Endothelial cell of umbilical vein (primary cell): ENCODE results near the gene RPS6KA5. TPM values are rescaled to one million over a fixed set of nuclear protein-coding genes. Genes with fewer than 3 reads are reported as not detected.

Experiments used
- BruUV-seq: library from RNA; stranded (reverse); fragments of 400-500 nt; replicated peaks from 2 replicates; lab custom pipeline; 2021; lab: Mats Ljungman, UMichigan
- CTCF ChIA-PET: fragments of 300-600, 350-600 bp; sonication (Branson Sonifier 250); formaldehyde crosslinking; loops from one replicate; lab custom pipeline; 2021; ENCODE audit warnings: antibody characterized with exemption, inconsistent platforms; lab: Charles Lee
- POLR2A ChIA-PET: fragments of 300-600, 350-600 bp; sonication (Branson Sonifier 250); formaldehyde crosslinking; loops from one replicate; lab custom pipeline; 2021; ENCODE audit warnings: antibody characterized with exemption, inconsistent platforms; lab: Charles Lee
- DNase-seq: peaks from one replicate; pipeline ENCODE4 v3.0.0-alpha.2; 2011; ENCODE audit warnings: low read depth, low spot score
- FAIRE-seq: peaks from 2 replicates; lab custom pipeline; 2011; peaks lifted over from hg19 to GRCh38; lab: Jason Lieb, UNC
- H2AFZ ChIP-seq: 2 replicates; pipeline ENCODE4 v1.6.0; 2012; ENCODE audit warnings: low read depth, low read length, control low read depth, inconsistent platforms
- H3K27ac ChIP-seq: 2 replicates; pipeline ENCODE4 v1.5.1; 2011; ENCODE audit warnings: low read depth, mild to moderate bottlenecking, control low read depth, low read length, moderate library complexity; ENCODE audit not compliant: insufficient read depth
- H3K27me3 ChIP-seq, 2 experiments: 2 replicates each; pipeline versions ENCODE4 v1.6.0 to v1.6.1; 2011; ENCODE audit warnings: low read length in 2 of 2, mixed read lengths in 1 of 2; ENCODE audit not compliant: control insufficient read depth in 2 of 2, insufficient read depth in 2 of 2
- H3K36me3 ChIP-seq, 2 experiments: 2 replicates in 1 of 2; 3 replicates in 1 of 2; pipeline ENCODE4 v1.5.1; 2011; ENCODE audit warnings: low read length in 2 of 2, mild to moderate bottlenecking in 1 of 2, moderate library complexity in 1 of 2; ENCODE audit not compliant: control insufficient read depth in 2 of 2, insufficient read depth in 2 of 2; ENCODE audit errors: extremely low read depth in 1 of 2
- H3K4me1 ChIP-seq: 3 replicates; pipeline ENCODE4 v1.5.1; 2011; ENCODE audit warnings: mild to moderate bottlenecking, low read length; ENCODE audit not compliant: control insufficient read depth, insufficient read depth; ENCODE audit errors: extremely low read depth
- H3K4me2 ChIP-seq: 2 replicates; pipeline ENCODE4 v1.6.1; 2011; ENCODE audit warnings: low read length, control low read depth, mixed read lengths; ENCODE audit not compliant: insufficient read depth
- H3K4me3 ChIP-seq, 3 experiments: fragments of 200-600 bp in 1 of 3; sonication (generic), shearing (Covaris generic) in 1 of 3; replicated peaks in 1 of 3; 2 replicates each; pipeline ENCODE4 v1.5.1; 2011 to 2016; ENCODE audit warnings: control low read depth in 3 of 3, low read length in 3 of 3, mild to moderate bottlenecking in 2 of 3, inconsistent platforms in 1 of 3, low read depth in 1 of 3, moderate library complexity in 1 of 3; ENCODE audit not compliant: insufficient read depth in 1 of 3
- H3K79me2 ChIP-seq: 2 replicates; pipeline ENCODE4 v1.6.0; 2012; ENCODE audit warnings: low read length, inconsistent platforms; ENCODE audit not compliant: control insufficient read depth, insufficient read depth
- H3K9ac ChIP-seq: replicated peaks from 2 replicates; pipeline ENCODE3; 2011; ENCODE audit warnings: low read length, control low read depth; ENCODE audit not compliant: insufficient read depth; ENCODE audit errors: extremely low read depth
- H3K9me1 ChIP-seq: replicated peaks from 3 replicates; pipeline ENCODE4 v1.6.0; 2011; ENCODE audit warnings: mild to moderate bottlenecking, low read length; ENCODE audit not compliant: control insufficient read depth, insufficient read depth; ENCODE audit errors: extremely low read depth
- H3K9me3 ChIP-seq: replicated peaks from 2 replicates; pipeline ENCODE4 v1.5.1; 2012; ENCODE audit warnings: low read length, inconsistent platforms; ENCODE audit not compliant: control insufficient read depth, insufficient read depth
- H4K20me1 ChIP-seq: replicated peaks from 2 replicates; pipeline ENCODE3; 2011; ENCODE audit warnings: mild to moderate bottlenecking, low read length; ENCODE audit not compliant: control insufficient read depth, insufficient read depth; ENCODE audit errors: extremely low read depth
- EZH2 ChIP-seq: IDR thresholded peaks from 2 replicates; pipeline ENCODE4 v1.6.1; 2012; ENCODE audit warnings: borderline replicate concordance, low read depth, mild to moderate bottlenecking, moderate library complexity, low read length, inconsistent platforms; ENCODE audit not compliant: severe bottlenecking
- GATA2 ChIP-seq: IDR thresholded peaks from 2 replicates; pipeline ENCODE4 v1.7.0; 2011; ENCODE audit warnings: low read depth, mild to moderate bottlenecking, moderate library complexity, mixed read lengths, low read length; ENCODE audit not compliant: insufficient read length, insufficient read depth
- JUN ChIP-seq: IDR thresholded peaks from 2 replicates; pipeline ENCODE4 v1.6.1; 2011; ENCODE audit warnings: borderline replicate concordance, low read depth; ENCODE audit not compliant: insufficient read length, insufficient read depth
- MYC ChIP-seq: IDR thresholded peaks from one replicate; pipeline ENCODE4 v1.6.1; 2011; ENCODE audit warnings: mild to moderate bottlenecking, low read depth, low read length
- POLR2A ChIP-seq: IDR thresholded peaks from 2 replicates; pipeline ENCODE4 v1.6.1; 2012; ENCODE audit warnings: low read depth, mild to moderate bottlenecking, control low read depth, low read length
- POLR2AphosphoS5 ChIP-seq: IDR thresholded peaks from 2 replicates; pipeline ENCODE4 v1.6.1; 2012; ENCODE audit warnings: low read depth, mild to moderate bottlenecking, control low read depth, low read length, moderate library complexity; ENCODE audit not compliant: insufficient read depth
- dilution Hi-C: fragments of 300-500 bp; cut with MboI; formaldehyde crosslinking; loops from one replicate; pipeline ENCODE4 v1.15.0; 2019; ENCODE audit warnings: low sequenced_read_pairs; ENCODE audit not compliant: extremely low pct_ligation_motif_present
- intact Hi-C: fragments of 100-400 bp; cut with micrococcal nuclease; formaldehyde crosslinking; loops from one replicate; pipeline ENCODE4 v1.10.0; 2022
- polyA plus RNA-seq, 4 experiments: library from polyadenylated mRNA; depleted of rRNA in 3 of 4; stranded (reverse) in 3 of 4; unstranded in 1 of 4; fragments of >200 nt; gene quantifications; 2 replicates each; pipeline versions ENCODE4 v1.2.1 to v1.2.3, GENCODE V29; 2011 to 2012; ENCODE audit warnings: missing spikeins in 1 of 4
- total RNA-seq: library from RNA; stranded (reverse); gene quantifications from 2 replicates; pipeline ENCODE4 v1.2.3, GENCODE V29; 2021
- TF ChIP-seq, protein P1 (sequence below), 2 donors: IDR thresholded peaks; 1 replicate in 1 of 2; 2 replicates in 1 of 2; pipeline ENCODE4 v1.5.1; 2011; ENCODE audit warnings: low read length in 2 of 2, mild to moderate bottlenecking in 2 of 2, moderate library complexity in 2 of 2, control low read depth in 1 of 2, inconsistent platforms in 1 of 2, low read depth in 1 of 2; ENCODE audit not compliant: insufficient read depth in 1 of 2; ENCODE audit errors: extremely low read depth in 1 of 2

The RPS6KA5 gene
- total and polyA plus RNA-seq, 2 donors (not counting 3 experiments of a cell fraction or from before 2014, with no cell fraction given): 2.9 to 5.4 TPM

DNA sequence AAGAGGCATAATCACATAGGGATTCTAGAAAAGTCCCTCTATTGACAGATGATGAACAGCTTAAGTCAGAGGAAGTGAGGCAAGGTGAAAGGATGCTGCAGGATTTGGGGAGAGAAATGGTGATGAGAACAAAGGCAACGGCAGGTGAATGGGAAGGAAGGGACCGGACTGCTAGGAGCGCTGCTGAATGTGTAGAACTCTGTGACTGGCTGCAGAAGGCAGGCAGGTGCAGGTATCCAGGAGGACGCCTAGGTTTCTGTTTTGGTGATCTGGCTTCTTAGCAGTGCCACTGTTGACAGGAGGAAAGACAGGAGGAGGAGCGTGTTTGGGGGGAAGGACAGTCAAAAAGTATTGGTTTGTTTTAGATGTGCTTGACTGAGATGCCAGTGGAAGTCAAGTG lies 185.8 kb downstream of the RPS6KA5 start:
- TF ChIP-seq, protein P1, sequence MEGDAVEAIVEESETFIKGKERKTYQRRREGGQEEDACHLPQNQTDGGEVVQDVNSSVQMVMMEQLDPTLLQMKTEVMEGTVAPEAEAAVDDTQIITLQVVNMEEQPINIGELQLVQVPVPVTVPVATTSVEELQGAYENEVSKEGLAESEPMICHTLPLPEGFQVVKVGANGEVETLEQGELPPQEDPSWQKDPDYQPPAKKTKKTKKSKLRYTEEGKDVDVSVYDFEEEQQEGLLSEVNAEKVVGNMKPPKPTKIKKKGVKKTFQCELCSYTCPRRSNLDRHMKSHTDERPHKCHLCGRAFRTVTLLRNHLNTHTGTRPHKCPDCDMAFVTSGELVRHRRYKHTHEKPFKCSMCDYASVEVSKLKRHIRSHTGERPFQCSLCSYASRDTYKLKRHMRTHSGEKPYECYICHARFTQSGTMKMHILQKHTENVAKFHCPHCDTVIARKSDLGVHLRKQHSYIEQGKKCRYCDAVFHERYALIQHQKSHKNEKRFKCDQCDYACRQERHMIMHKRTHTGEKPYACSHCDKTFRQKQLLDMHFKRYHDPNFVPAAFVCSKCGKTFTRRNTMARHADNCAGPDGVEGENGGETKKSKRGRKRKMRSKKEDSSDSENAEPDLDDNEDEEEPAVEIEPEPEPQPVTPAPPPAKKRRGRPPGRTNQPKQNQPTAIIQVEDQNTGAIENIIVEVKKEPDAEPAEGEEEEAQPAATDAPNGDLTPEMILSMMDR (IDR thresholded peaks at IDR 0.05; ENCODE audit: extremely low read depth in 1 of 2, insufficient read depth in 1 of 2, low read depth in 1 of 2, low read length in 2 of 2): no peak
- TF ChIP-seq POLR2AphosphoS5: no peak
- TF ChIP-seq POLR2A: no peak
- TF ChIP-seq EZH2: no peak
- no peak for TF ChIP-seq JUN
- TF ChIP-seq MYC: no peak
- no peak for TF ChIP-seq GATA2
- Histone ChIP-seq H3K9me1 (no peaks in the 10 kb centered on the region), H3K4me3 (no peak overlapping the region), H3K79me2 (no peaks in the 10 kb centered on the region), H3K9ac (no peak overlapping the region), H3K9me3 (no peaks in the 10 kb centered on the region), H3K27ac (no peak overlapping the region), H2AFZ (no peak overlapping the region), H3K4me1 (peaks cover 5% of the 10 kb centered on the region), H3K4me2 (no peak overlapping the region), H3K36me3 (no peaks in the 10 kb centered on the region), H4K20me1 (no peaks in the 10 kb centered on the region), H3K27me3 (no peaks in the 10 kb centered on the region)
- no TSS peak for BruUV-seq
- dilution Hi-C loops (no loop called here), intact Hi-C loops (no loop called here)
- CTCF ChIA-PET: interaction anchor here (1.3 kb wide), 1 partner anchor 28 kb away, joined by 5 read pairs; no protein-coding TSS in a partner anchor
- POLR2A ChIA-PET: no interaction called here
- DNase-seq (no peak), FAIRE-seq (no peak)
